Right ventricle myocardium superior (tissue), 1 donor: ENCODE results near the gene CCDC171. TPM values are rescaled to one million over a fixed set of nuclear protein-coding genes. Genes with fewer than 3 reads are reported as not detected.

ENCODE experiments used
- ATAC-seq: fragments of 200-7000 bp; cut with Tn5 transposase; one replicate; pipeline ENCODE4 v1.9.1; 2020; ENCODE audit warnings: mild to moderate bottlenecking; ENCODE audit not compliant: poor library complexity
- DNase-seq: peaks from one replicate; pipeline ENCODE4 v3.0.0-alpha.2; 2020
- intact Hi-C: fragments of 100-400 bp; cut with DNase I; formaldehyde crosslinking; loops from one replicate; pipeline ENCODE4 v1.11.2; 2022
- total RNA-seq: library from RNA; stranded (reverse); fragmentation: NEBNext Ultra II Directional; extraction: Animal tissue kit (Norgen Biotek cat#: 25700); gene quantifications from one replicate; pipeline ENCODE4 v1.2.1, GENCODE V29; 2021
- donor health status: DM: no; HTN: yes; CAD: no; lungs with severe emphysema.

CCDC171 gene
- total RNA-seq, 1 donor from 2014 or later, result 1.6 TPM

DNA sequence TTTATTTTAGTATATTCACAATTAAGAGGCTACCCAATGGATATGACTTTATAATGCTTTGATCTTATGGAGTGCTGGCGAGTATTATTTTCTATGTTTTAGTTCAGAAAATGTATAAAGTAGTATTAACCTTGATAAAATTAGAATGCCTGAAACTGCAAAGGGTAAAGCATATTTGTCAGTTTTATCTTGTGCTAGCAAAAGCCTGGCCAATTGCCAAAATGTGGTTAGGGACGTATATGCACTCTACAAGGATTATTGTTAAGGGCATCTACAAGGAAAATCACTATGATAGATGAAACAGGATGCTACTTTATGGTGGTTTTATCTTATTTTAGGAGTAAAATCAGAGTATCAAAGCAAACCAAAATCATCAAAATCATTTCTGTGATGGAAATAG, 281.7 kb downstream of the CCDC171 start:
- ATAC-seq (no peak), DNase-seq (no peak)
- intact Hi-C loops, result no loop called here

DNA sequence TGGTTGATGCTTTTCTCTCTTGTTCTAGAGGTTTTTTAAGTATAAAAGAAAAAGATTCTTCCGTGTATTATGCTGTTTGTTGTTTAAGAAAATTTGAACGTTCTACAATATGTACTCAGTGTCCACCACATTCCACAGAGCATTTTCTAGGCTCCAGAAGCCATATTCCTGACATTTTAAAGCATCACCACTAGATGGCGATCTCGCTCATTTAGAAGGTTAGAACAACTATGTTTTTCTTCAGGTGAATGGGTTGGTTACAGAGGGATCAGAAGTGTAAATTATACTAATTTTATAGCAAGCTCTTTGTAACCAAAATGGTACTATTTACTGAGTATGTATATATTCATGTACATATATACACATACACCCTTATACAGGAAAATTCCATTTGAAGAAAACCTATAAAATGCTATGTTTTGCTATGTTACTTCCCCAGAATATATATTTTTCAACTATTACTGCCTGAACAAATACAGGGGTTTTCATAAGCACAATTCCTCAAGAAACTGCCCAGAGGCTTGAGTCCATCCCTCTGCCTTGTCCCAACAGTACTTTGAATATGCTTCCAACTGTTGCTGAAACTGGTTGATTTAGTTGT, 284.3 kb downstream of the CCDC171 start:
- no peak for DNase-seq
- peak; percentile 63 for ATAC-seq
- intact Hi-C loops, result no loop called here

DNA sequence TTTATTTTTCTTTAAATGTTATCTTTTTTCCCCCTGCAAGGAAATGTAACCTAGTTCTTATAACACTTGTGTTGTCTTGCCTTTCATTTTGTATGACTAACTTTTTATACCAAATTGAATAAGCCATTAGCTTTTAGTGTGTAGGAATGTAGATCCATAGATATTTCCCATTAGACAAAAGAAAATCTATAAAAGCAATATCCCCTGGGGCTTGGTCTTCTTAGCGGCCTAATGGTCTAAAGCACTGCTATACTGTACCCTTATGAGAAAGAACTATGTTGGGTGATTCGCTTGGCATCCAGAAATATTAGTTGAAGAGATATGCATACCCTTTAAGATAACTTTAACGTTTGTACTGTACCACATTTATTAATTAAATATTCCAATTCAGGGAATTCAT, 289.2 kb downstream of the CCDC171 start:
- no peak for ATAC-seq
- intact Hi-C loops, result no loop called here
- DNase-seq, result no peak

DNA sequence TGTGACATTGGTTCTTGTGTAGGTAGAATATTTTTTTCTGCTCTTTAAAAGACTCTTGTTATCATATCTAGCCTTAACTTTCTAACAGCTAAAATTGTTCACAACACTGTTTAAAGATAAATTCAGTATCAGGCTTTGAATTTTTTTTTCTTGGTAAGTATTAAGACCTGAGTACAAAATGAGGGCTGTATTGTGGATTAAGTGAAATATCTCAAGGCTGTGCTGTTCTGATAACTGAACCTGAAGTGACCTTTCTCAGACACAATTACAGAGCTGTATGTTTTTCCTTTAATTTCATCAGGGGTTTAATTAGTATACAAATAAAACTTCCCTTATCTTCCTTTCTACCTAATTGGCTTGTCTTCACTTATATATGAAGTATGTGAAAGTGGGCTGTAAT, 290.5 kb downstream of the CCDC171 start:
- intact Hi-C loops, result no loop called here

DNA sequence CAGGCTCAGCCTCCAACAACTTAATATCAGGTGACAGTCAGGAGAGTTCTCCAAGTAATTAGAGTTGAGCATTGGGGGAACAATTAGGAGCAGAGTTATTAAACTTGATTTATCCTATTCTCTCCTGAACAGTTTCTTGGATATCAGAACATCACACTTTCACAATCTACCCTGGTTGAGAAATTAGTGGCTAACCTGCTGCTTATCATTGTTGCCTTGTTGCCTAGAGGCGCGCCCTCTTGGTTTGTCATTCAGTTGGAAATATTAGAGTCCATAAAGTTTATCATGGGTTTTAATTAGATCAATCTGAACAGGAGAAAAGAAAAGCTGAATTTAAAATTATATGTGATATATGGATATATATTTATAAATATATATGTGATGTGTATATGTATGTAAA, 291.1 kb downstream of the CCDC171 start:
- ATAC-seq, result no peak
- DNase-seq, result no peak
- intact Hi-C loops, result no loop called here

More for the DNA sequence above, 290.5 kb downstream of the CCDC171 start:
- no peak for ATAC-seq
- no peak for DNase-seq

GRCh38 chr9:15846611-15847010, 293.8 kb downstream of the CCDC171 start:
- intact Hi-C loops, result no loop called here
- DNase-seq (no peak), ATAC-seq (no peak)

- intact Hi-C loops, result no loop called here
- DNase-seq (no peak), ATAC-seq (no peak)
These were observed 297.0 kb downstream of the CCDC171 start for GRCh38 chr9:15849871-15850270.

GRCh38 chr9:15851766-15852165, 298.9 kb downstream of the CCDC171 start:
- intact Hi-C loops, result no loop called here
- DNase-seq (no peak), ATAC-seq (no peak)

DNA sequence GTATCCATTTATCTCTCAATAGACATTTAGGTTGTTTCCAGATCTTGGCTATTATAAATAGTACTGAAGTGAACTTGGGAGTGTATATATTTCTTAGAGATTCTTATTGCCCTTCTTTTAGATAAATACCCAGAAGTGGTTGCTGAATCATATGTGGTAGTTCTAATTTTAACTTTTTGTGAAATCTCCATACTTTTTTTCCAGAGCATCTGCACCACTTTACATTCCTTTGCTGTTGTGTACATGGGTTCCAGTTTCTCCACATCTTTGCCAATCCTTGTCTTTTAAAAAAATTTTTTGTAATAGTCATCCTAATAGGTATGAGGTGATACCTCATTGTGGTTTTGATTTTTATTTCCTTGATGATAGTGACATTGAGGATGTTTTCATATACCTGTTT, 303.7 kb downstream of the CCDC171 start:
- no peak for ATAC-seq
- intact Hi-C loops, result no loop called here
- DNase-seq, result no peak

DNA sequence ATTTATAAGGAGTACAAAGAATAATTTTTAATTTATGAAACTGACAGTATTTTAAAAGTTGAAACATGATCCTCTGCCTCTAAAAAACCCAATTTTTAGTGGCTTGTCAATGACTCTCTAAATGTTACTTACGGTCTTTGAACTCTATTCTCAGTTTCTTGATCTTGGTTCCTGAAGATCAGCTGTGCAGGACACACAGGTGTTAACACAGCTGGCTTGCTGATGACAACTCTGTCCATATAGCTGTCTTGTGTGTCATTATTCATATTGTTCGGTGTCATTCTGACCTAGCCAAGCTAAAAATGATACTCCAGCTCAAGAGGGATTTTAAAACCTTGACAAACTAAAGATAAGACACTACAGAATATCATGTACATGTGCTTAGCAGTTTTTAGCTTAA, 314.5 kb downstream of the CCDC171 start:
- ATAC-seq, result no peak
- intact Hi-C loops, result no loop called here
- no peak for DNase-seq

GRCh38 chr9:15867988-15868387, 315.1 kb downstream of the CCDC171 start:
- ATAC-seq, result no peak
- intact Hi-C loops, result no loop called here

GRCh38 chr9:15873573-15874177, 320.8 kb downstream of the CCDC171 start:
- intact Hi-C loops, result no loop called here
- ATAC-seq, result peak; percentile 43

More at GRCh38 chr9:15867988-15868387, 315.1 kb downstream of the CCDC171 start:
- no peak for DNase-seq

GRCh38 chr9:15882328-15882727, 329.5 kb downstream of the CCDC171 start:
- ATAC-seq, result no peak
- intact Hi-C loops, result no loop called here
- no peak for DNase-seq

More at GRCh38 chr9:15873573-15874177, 320.8 kb downstream of the CCDC171 start:
- no peak for DNase-seq

GRCh38 chr9:15882883-15883282, 330.0 kb downstream of the CCDC171 start:
- DNase-seq (no peak), ATAC-seq (no peak)
- intact Hi-C loops, result no loop called here

GRCh38 chr9:15885464-15885863, 332.6 kb downstream of the CCDC171 start:
- ATAC-seq (no peak), DNase-seq (no peak)
- intact Hi-C loops, result no loop called here

DNA sequence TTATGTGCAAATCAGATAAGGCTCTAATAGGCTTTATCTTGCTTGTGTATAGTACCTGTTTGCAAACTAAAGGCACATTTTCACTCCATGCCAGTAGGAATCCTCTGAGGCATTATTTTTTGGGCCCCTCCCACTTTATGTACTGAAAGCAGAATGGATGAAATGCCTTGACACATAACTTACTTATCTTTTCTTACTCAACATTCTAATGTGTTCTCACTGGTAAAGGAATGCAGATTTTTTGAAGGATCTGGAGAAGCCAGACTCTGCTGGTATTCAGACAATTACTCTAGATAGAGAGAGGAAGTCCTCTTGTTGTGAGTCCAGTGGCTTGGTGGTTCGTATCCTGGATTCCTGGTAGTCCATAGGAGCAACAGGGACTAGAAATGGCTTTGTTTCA, 336.7 kb downstream of the CCDC171 start:
- intact Hi-C loops, result no loop called here
- ATAC-seq (no peak), DNase-seq (no peak)

DNA sequence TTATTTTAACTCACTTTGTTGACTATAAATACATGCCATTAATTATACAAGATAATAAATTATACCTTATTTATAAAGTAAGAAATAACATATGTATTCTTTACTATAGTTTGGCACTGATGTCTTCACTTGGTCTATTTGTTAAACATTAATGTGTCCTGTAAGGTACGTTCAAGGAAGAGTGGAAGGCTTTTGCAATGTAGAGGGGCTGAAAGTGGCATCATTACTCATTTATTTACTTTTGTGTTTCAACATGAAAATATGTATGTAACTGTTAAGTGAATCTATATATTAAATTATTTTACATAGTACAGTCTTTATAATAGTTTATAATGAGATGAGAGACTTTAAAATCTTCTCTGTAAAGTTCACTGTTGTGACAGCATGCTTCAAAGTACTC, 348.7 kb downstream of the CCDC171 start:
- intact Hi-C loops, result no loop called here
- DNase-seq (no peak), ATAC-seq (no peak)

GRCh38 chr9:15909297-15909696, 356.5 kb downstream of the CCDC171 start:
- ATAC-seq, result no peak
- DNase-seq, result no peak
- intact Hi-C loops, result no loop called here

GRCh38 chr9:15915711-15916110, 362.9 kb downstream of the CCDC171 start:
- DNase-seq (no peak), ATAC-seq (no peak)
- intact Hi-C loops, result no loop called here

DNA sequence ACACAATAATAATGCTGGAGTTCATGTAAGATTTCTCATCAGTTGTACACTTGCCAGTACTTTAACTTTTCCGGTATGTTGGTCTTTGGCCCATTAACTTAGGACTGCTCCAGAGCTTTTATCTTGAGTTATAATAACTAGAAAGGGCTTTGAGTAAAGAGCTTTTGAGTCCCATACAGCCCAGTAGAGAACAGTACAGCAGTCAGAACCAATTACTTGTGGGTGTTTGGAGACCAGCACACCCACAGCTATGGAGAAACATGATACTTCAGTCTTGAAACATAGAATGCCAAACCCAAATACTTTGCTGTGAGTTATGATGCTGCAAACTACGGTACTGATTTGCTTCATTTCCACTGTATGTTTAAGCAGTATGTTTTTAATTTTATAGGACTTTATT, 374.3 kb downstream of the CCDC171 start:
- no peak for ATAC-seq
- DNase-seq, result no peak
- intact Hi-C loops, result no loop called here
